PFSK-1 (cell line): ENCODE results near the gene RAPGEF2.

Experiments used
- FOXP2 ChIP-seq: optimal IDR thresholded peaks from 2 replicates; pipeline ENCODE3; 2011; ENCODE audit warnings: borderline replicate concordance, control low read depth, inconsistent platforms; ENCODE audit not compliant: insufficient read depth; ENCODE audit errors: extremely low read length, extremely low read depth
- POLR2AphosphoS5 ChIP-seq: IDR thresholded peaks from 2 replicates; pipeline ENCODE4 v1.6.1; 2012; ENCODE audit warnings: low read depth, mild to moderate bottlenecking, control low read depth, low read length, moderate library complexity
- REST ChIP-seq, 2 experiments: IDR thresholded peaks; 2 replicates each; pipeline versions ENCODE4 v1.6.1 to v1.8.0; 2011 to 2012; ENCODE audit warnings: low read depth in 2 of 2, low read length in 2 of 2, control low read depth in 1 of 2, inconsistent platforms in 1 of 2, mild to moderate bottlenecking in 1 of 2, moderate library complexity in 1 of 2; ENCODE audit not compliant: insufficient read depth in 1 of 2
- SIN3A ChIP-seq: IDR thresholded peaks from 2 replicates; pipeline ENCODE4 v1.6.1; 2012; ENCODE audit warnings: mild to moderate bottlenecking, low read length, moderate library complexity, borderline replicate concordance; ENCODE audit not compliant: insufficient read depth
- TAF1 ChIP-seq: IDR thresholded peaks from 2 replicates; pipeline ENCODE4 v1.6.1; 2012; ENCODE audit warnings: low read length, control low read depth, borderline replicate concordance; ENCODE audit not compliant: insufficient read depth

The RAPGEF2 gene

GRCh38 chr4:159256037-159256436 lies 153.2 kb downstream of the RAPGEF2 start:
- no peak for TF ChIP-seq REST (IDR thresholded peaks at IDR 0.05; ENCODE audit: insufficient read depth in 1 of 2, low read depth in 2 of 2, low read length in 2 of 2)
- no peak for TF ChIP-seq SIN3A
- no peak for TF ChIP-seq FOXP2

GRCh38 chr4:159258889-159259560 lies 156.1 kb downstream of the RAPGEF2 start:
- TF ChIP-seq TAF1 (no peak), FOXP2 (no peak), POLR2AphosphoS5 (no peak), REST (IDR thresholded peaks at IDR 0.05; ENCODE audit: insufficient read depth in 1 of 2, low read depth in 2 of 2, low read length in 2 of 2) (no peak), SIN3A (no peak)

GRCh38 chr4:159264057-159264456 lies 161.2 kb downstream of the RAPGEF2 start:
- TF ChIP-seq SIN3A (no peak), REST (IDR thresholded peaks at IDR 0.05; ENCODE audit: insufficient read depth in 1 of 2, low read depth in 2 of 2, low read length in 2 of 2) (no peak), TAF1 (no peak), FOXP2 (no peak), POLR2AphosphoS5 (no peak)

- TF ChIP-seq FOXP2 (no peak), SIN3A (no peak), REST (IDR thresholded peaks at IDR 0.05; ENCODE audit: insufficient read depth in 1 of 2, low read depth in 2 of 2, low read length in 2 of 2) (no peak), TAF1 (no peak), POLR2AphosphoS5 (no peak)
Observed at GRCh38 chr4:159266981-159267868, 164.3 kb downstream of the RAPGEF2 start.
